GM21390 (cell line): ENCODE data around the gene CPXM2.

Experiments used
- ATAC-seq: cut with Tn5 transposase; IDR thresholded peaks from one replicate; pipeline ENCODE4 v1.9.1; 2021; ENCODE audit not compliant: unreplicated experiment

The CPXM2 gene

GRCh38 chr10:123804716-123805115, 86.9 kb downstream of the CPXM2 start:
- ATAC-seq = no peak

GRCh38 chr10:123800821-123801220, 90.8 kb downstream of the CPXM2 start:
- ATAC-seq = no peak

- ATAC-seq = no peak
These were observed 91.3 kb downstream of the CPXM2 start for GRCh38 chr10:123800289-123800688.

GRCh38 chr10:123798856-123799255, 92.8 kb downstream of the CPXM2 start:
- ATAC-seq = no peak

GRCh38 chr10:123797813-123798212, 93.8 kb downstream of the CPXM2 start:
- no peak for ATAC-seq

GRCh38 chr10:123796736-123797135, 94.9 kb downstream of the CPXM2 start:
- no peak for ATAC-seq

- no peak for ATAC-seq
These were observed 95.6 kb downstream of the CPXM2 start for GRCh38 chr10:123795846-123796590.

GRCh38 chr10:123795196-123795780, 96.3 kb downstream of the CPXM2 start:
- ATAC-seq = no peak

GRCh38 chr10:123792248-123792978, 99.2 kb downstream of the CPXM2 start:
- ATAC-seq = no peak

GRCh38 chr10:123790132-123790885, 101.3 kb downstream of the CPXM2 start:
- no peak for ATAC-seq

- no peak for ATAC-seq
These were observed 102.6 kb downstream of the CPXM2 start for GRCh38 chr10:123788981-123789380.

GRCh38 chr10:123787566-123787965, 104.0 kb downstream of the CPXM2 start:
- no peak for ATAC-seq

GRCh38 chr10:123786896-123787295, 104.7 kb downstream of the CPXM2 start:
- ATAC-seq = no peak

GRCh38 chr10:123786306-123786705, 105.3 kb downstream of the CPXM2 start:
- ATAC-seq = no peak

GRCh38 chr10:123784646-123785045, 107.0 kb downstream of the CPXM2 start:
- no peak for ATAC-seq

- no peak for ATAC-seq
These were observed 107.4 kb downstream of the CPXM2 start for GRCh38 chr10:123784216-123784615.

- ATAC-seq = no peak
These were observed 108.3 kb downstream of the CPXM2 start for GRCh38 chr10:123783296-123783695.

- no peak for ATAC-seq
These were observed 109.1 kb downstream of the CPXM2 start for GRCh38 chr10:123782549-123782948.

- no peak for ATAC-seq
These were observed 109.6 kb downstream of the CPXM2 start for GRCh38 chr10:123781956-123782500.

GRCh38 chr10:123781324-123781900, 110.2 kb downstream of the CPXM2 start:
- ATAC-seq = no peak
